ENCODE data around the gene LMLN.
"Not testable (repeated sequence)": the region's sequence is repeated elsewhere in the genome, so short reads cannot be mapped to it uniquely, and the experiment has no call there.

Gene LMLN

GRCh38 chr3:198027799-198028390 is 67.9 kb downstream of the LMLN start:
- no peaks in the 10 kb centered on the region for H3K27me3 Mint-ChIP-seq
- H3K9me3 Mint-ChIP-seq (ENCODE audit: low read depth) = no peaks in the 10 kb centered on the region
- no peaks in the 10 kb centered on the region for H3K4me1 Mint-ChIP-seq (ENCODE audit: low read depth)
- no peak overlapping the region for H3K4me3 Mint-ChIP-seq
- no peak overlapping the region for H3K27ac Mint-ChIP-seq
- H3K36me3 Mint-ChIP-seq = peaks cover 17% of the 10 kb centered on the region

- Mint-ChIP-seq H3K4me1 (ENCODE audit: low read depth) (no peaks in the 10 kb centered on the region), H3K27ac (no peak overlapping the region), H3K4me3 (no peak overlapping the region), H3K9me3 (ENCODE audit: low read depth) (no peaks in the 10 kb centered on the region), H3K27me3 (no peaks in the 10 kb centered on the region), H3K36me3 (peaks cover 19% of the 10 kb centered on the region)
Observed at GRCh38 chr3:198028718-198029117, 68.7 kb downstream of the LMLN start.

GRCh38 chr3:198030125-198030524 is 70.1 kb downstream of the LMLN start:
- no peaks in the 10 kb centered on the region for H3K9me3 Mint-ChIP-seq (ENCODE audit: low read depth)
- no peak overlapping the region for H3K4me3 Mint-ChIP-seq
- no peaks in the 10 kb centered on the region for H3K27me3 Mint-ChIP-seq
- H3K27ac Mint-ChIP-seq = no peak overlapping the region
- H3K36me3 Mint-ChIP-seq = peaks cover 17% of the 10 kb centered on the region
- no peaks in the 10 kb centered on the region for H3K4me1 Mint-ChIP-seq (ENCODE audit: low read depth)

- H3K27ac Mint-ChIP-seq = no peak overlapping the region
- H3K9me3 Mint-ChIP-seq (ENCODE audit: low read depth) = no peaks in the 10 kb centered on the region
- no peaks in the 10 kb centered on the region for H3K27me3 Mint-ChIP-seq
- H3K36me3 Mint-ChIP-seq = peaks cover 17% of the 10 kb centered on the region
- no peaks in the 10 kb centered on the region for H3K4me1 Mint-ChIP-seq (ENCODE audit: low read depth)
- H3K4me3 Mint-ChIP-seq = no peak overlapping the region
Observed at GRCh38 chr3:198030726-198031125, 70.7 kb downstream of the LMLN start.

- Mint-ChIP-seq H3K27ac (no peak overlapping the region), H3K27me3 (no peaks in the 10 kb centered on the region), H3K4me1 (ENCODE audit: low read depth) (no peaks in the 10 kb centered on the region), H3K4me3 (no peak overlapping the region), H3K9me3 (ENCODE audit: low read depth) (no peaks in the 10 kb centered on the region), H3K36me3 (peaks cover 15% of the 10 kb centered on the region)
Observed at GRCh38 chr3:198032039-198032936, 72.3 kb downstream of the LMLN start.

GRCh38 chr3:198043119-198043518 is 83.1 kb downstream of the LMLN start:
- no peak overlapping the region for H3K4me3 Mint-ChIP-seq
- H3K27me3 Mint-ChIP-seq = no peaks in the 10 kb centered on the region
- H3K36me3 Mint-ChIP-seq = peaks cover 5% of the 10 kb centered on the region
- H3K27ac Mint-ChIP-seq = no peak overlapping the region
- H3K4me1 Mint-ChIP-seq (ENCODE audit: low read depth) = no peaks in the 10 kb centered on the region
- H3K9me3 Mint-ChIP-seq (ENCODE audit: low read depth) = no peaks in the 10 kb centered on the region

GRCh38 chr3:198046120-198046857 is 86.3 kb downstream of the LMLN start:
- Mint-ChIP-seq H3K27ac (no peak overlapping the region), H3K9me3 (ENCODE audit: low read depth) (no peaks in the 10 kb centered on the region), H3K27me3 (no peaks in the 10 kb centered on the region), H3K4me1 (ENCODE audit: low read depth) (no peaks in the 10 kb centered on the region), H3K4me3 (no peak overlapping the region), H3K36me3 (no peaks in the 10 kb centered on the region)

GRCh38 chr3:198048445-198048844 is 88.4 kb downstream of the LMLN start:
- H3K4me3 Mint-ChIP-seq = no peak overlapping the region

GRCh38 chr3:198051836-198052235 is 91.8 kb downstream of the LMLN start:
- Mint-ChIP-seq H3K9me3 (ENCODE audit: low read depth) (no peaks in the 10 kb centered on the region), H3K27me3 (no peaks in the 10 kb centered on the region), H3K36me3 (no peaks in the 10 kb centered on the region), H3K4me1 (ENCODE audit: low read depth) (no peaks in the 10 kb centered on the region), H3K27ac (no peak overlapping the region), H3K4me3 (no peak overlapping the region)

More at GRCh38 chr3:198048445-198048844, 88.4 kb downstream of the LMLN start:
- Mint-ChIP-seq H3K4me1 (ENCODE audit: low read depth) (no peaks in the 10 kb centered on the region), H3K9me3 (ENCODE audit: low read depth) (no peaks in the 10 kb centered on the region), H3K27me3 (no peaks in the 10 kb centered on the region), H3K36me3 (no peaks in the 10 kb centered on the region), H3K27ac (no peak overlapping the region)

- H3K9me3 Mint-ChIP-seq (ENCODE audit: low read depth); H3K4me3 Mint-ChIP-seq; H3K4me1 Mint-ChIP-seq (ENCODE audit: low read depth); H3K36me3 Mint-ChIP-seq; H3K27ac Mint-ChIP-seq; H3K27me3 Mint-ChIP-seq: not testable (repeated sequence)
Observed at GRCh38 chr3:198053462-198053861, 93.4 kb downstream of the LMLN start.

- no peak overlapping the region for H3K27ac Mint-ChIP-seq
- no peak overlapping the region for H3K4me3 Mint-ChIP-seq
- H3K4me1 Mint-ChIP-seq (ENCODE audit: low read depth) = no peaks in the 10 kb centered on the region
- H3K36me3 Mint-ChIP-seq = peaks cover 13% of the 10 kb centered on the region
- H3K27me3 Mint-ChIP-seq = peaks cover 9% of the 10 kb centered on the region
- H3K9me3 Mint-ChIP-seq (ENCODE audit: low read depth) = no peaks in the 10 kb centered on the region
Observed at GRCh38 chr3:198061119-198062067, 101.4 kb downstream of the LMLN start.

- Mint-ChIP-seq H3K4me1 (ENCODE audit: low read depth) (no peaks in the 10 kb centered on the region), H3K4me3 (no peak overlapping the region), H3K9me3 (ENCODE audit: low read depth) (no peaks in the 10 kb centered on the region), H3K36me3 (peaks cover 11% of the 10 kb centered on the region), H3K27ac (no peak overlapping the region), H3K27me3 (peaks cover 7% of the 10 kb centered on the region)
Observed at GRCh38 chr3:198062068-198062465, 102.0 kb downstream of the LMLN start.

- H3K27me3 Mint-ChIP-seq = peaks cover 5% of the 10 kb centered on the region
- H3K27ac Mint-ChIP-seq = no peak overlapping the region
- no peaks in the 10 kb centered on the region for H3K9me3 Mint-ChIP-seq (ENCODE audit: low read depth)
- H3K36me3 Mint-ChIP-seq = peaks cover 12% of the 10 kb centered on the region
- H3K4me1 Mint-ChIP-seq (ENCODE audit: low read depth) = no peaks in the 10 kb centered on the region
- no peak overlapping the region for H3K4me3 Mint-ChIP-seq
Observed at GRCh38 chr3:198064420-198064819, 104.4 kb downstream of the LMLN start.

- Mint-ChIP-seq H3K9me3 (ENCODE audit: low read depth) (no peaks in the 10 kb centered on the region), H3K27ac (no peak overlapping the region), H3K4me1 (ENCODE audit: low read depth) (peaks cover 2% of the 10 kb centered on the region), H3K36me3 (peaks cover 12% of the 10 kb centered on the region), H3K27me3 (peaks cover 5% of the 10 kb centered on the region), H3K4me3 (no peak overlapping the region)
Observed at GRCh38 chr3:198065897-198066296, 105.9 kb downstream of the LMLN start.
